Measurements from ENCODE around the gene LYRM1. TPM values are rescaled to one million over a fixed set of nuclear protein-coding genes. Genes with fewer than 3 reads are reported as not detected.
"Not testable (repeated sequence)": the region's sequence is repeated elsewhere in the genome, so short reads cannot be mapped to it uniquely, and the experiment has no call there.

The LYRM1 gene
- total RNA-seq, 2 donors from 2014 or later = 19.4 to 20.9 TPM

DNA sequence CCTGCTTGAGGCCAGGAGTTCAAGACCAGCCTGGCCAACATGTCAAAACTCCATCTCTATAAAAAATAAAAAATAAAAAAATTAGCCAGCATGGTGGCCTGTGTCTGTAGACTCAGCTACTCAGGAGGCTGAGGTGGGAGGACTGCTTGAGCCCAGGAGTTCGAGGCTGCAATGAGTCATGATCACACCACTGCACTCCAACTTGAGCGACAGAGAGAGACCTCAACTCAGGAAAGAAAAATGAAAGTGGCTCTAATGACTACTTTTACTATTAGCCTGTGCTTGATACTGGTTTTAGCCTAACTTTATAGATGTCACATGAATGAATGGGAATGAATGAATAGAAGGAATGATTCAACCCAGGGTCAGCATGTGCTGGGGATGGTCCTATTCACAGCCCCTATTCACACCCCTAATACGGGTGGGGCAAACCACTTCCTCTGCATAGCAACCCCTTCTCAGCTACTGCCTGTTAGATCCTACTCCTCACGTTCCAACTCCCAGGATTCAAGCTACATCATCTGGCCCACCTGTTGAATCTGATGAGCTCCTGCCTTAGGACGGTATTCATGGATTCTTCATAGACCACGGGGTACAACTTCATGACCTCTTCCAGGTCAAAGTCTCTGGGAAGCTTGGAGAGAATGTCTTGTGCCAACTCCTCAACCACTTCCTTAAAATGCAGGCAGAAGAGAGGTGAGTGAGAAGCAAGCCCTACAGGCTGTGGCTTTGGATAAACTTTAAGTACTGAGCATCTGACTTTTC is 40.5 kb downstream of the LYRM1 start:
- Mint-ChIP-seq H3K9me3 (no peaks in the 10 kb centered on the region), H3K27ac (peak overlapping the region in 1 of 2 donors; percentile 65), H3K36me3 (no peaks in the 10 kb centered on the region)
- ATAC-seq = peak; percentile 31 to 58
- peak in 1 of 2 donors; percentile 17 for DNase-seq (ENCODE audit: low spot score in 2 of 2)

DNA sequence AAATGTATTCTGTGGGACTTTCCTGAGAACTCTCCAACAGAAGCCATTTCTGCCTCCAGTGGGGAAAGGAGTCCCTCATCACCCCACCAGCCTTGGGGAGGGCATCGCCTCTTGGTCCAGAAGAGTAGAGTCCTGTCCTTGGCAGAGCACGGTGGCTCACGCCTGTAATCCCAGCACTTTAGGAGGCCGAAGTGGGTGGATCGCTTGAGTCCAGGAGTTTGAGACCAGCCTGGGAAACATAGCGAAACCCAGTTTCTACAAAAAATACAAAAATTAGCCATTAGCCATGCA is 41.0 kb downstream of the LYRM1 start:
- ATAC-seq (no peak), DNase-seq (ENCODE audit: low spot score in 2 of 2) (no peak)
- Mint-ChIP-seq H3K36me3 (no peaks in the 10 kb centered on the region), H3K9me3 (no peaks in the 10 kb centered on the region), H3K27ac (peak overlapping the region in 1 of 2 donors; percentile 65)

GRCh38 chr16:20942256-20942655 is 41.7 kb downstream of the LYRM1 start:
- ATAC-seq = no peak
- Mint-ChIP-seq H3K9me3 (no peaks in the 10 kb centered on the region), H3K27ac (no peak overlapping the region), H3K36me3 (no peaks in the 10 kb centered on the region)
- no peak for DNase-seq (ENCODE audit: low spot score in 2 of 2)

GRCh38 chr16:20944861-20945574 is 44.4 kb downstream of the LYRM1 start:
- H3K9me3 Mint-ChIP-seq = no peaks in the 10 kb centered on the region
- peak; percentile 64 to 78 for ATAC-seq
- DNase-seq (ENCODE audit: low spot score in 2 of 2) = peak in 1 of 2 donors; percentile 36
- no peak overlapping the region for H3K27ac Mint-ChIP-seq
- H3K36me3 Mint-ChIP-seq = no peaks in the 10 kb centered on the region

DNA sequence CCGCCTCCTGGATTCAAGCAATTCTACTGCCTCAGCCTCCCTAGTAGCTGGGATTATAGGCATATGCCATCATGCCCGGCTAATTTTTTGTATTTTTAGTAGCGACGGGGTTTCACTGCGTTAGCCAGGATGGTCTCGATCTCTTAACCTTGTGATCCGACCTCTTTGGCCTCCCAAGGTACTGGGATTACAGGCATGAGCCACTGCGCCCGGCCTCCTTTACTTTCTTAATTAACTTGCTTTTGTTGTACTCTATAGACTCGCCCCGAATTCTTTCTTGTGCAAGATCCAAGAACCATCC is 45.0 kb downstream of the LYRM1 start:
- DNase-seq (ENCODE audit: low spot score in 2 of 2); ATAC-seq; H3K36me3 Mint-ChIP-seq; H3K9me3 Mint-ChIP-seq: not testable (repeated sequence)
- H3K27ac Mint-ChIP-seq = peak overlapping the region in 1 of 2 donors; percentile 9

DNA sequence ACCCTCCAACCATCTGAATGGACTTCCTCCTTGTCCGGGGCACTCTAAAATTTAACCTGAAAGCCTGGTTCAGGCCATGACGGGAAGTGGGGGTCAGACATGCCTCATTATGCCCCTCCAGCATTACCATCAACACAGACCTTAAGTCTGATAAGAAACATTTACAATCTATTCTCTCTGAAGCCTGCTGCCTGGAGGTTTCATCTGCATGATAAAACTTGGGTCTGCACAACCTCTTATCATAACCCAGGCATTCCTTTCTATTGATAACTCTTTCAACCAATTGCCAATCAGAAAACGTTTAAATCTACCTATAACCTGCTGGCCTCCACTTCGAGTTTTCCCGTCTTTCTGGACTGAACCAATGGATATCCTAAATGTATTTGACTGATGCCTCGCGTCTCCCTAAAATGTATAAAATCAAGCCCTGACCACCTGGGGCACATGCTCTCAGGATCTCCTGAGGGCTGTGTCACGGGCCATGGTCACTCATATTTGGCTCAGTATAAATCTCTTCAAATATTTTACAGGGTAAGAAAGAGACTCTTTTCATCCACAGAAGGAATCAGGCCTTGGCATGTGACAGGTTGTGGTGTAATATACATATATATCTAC is 45.6 kb downstream of the LYRM1 start:
- Mint-ChIP-seq H3K9me3 (no peaks in the 10 kb centered on the region), H3K36me3 (no peaks in the 10 kb centered on the region), H3K27ac (peak overlapping the region; percentile 9 to 44)
- no peak for ATAC-seq
- DNase-seq (ENCODE audit: low spot score in 2 of 2) = no peak

- Mint-ChIP-seq H3K36me3 (no peaks in the 10 kb centered on the region), H3K9me3 (no peaks in the 10 kb centered on the region), H3K27ac (no peak overlapping the region)
- no peak for ATAC-seq
- DNase-seq (ENCODE audit: low spot score in 2 of 2) = no peak
These were observed 47.9 kb downstream of the LYRM1 start for GRCh38 chr16:20948444-20948843.

DNA sequence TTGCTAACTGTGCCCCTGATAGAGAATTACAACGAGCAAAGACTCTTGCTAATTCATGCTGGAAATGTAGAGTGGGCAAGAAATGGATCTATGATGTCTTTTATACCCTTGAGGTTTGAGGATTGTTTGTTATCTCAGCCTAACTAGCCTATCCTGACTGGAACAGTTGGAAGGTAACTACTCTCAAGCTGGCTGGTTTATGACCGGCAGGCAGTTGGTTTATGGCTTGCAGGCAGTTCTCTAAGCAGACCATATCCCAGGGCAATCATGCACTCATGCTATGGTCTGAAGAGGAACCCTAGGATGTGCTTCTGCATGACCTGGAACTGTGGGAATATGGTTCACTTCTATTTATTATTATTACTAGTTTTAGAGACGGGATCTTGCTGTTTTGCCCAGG is 49.1 kb downstream of the LYRM1 start:
- no peak for ATAC-seq
- no peak for DNase-seq (ENCODE audit: low spot score in 2 of 2)
- no peak overlapping the region for H3K27ac Mint-ChIP-seq
- H3K9me3 Mint-ChIP-seq = no peaks in the 10 kb centered on the region
- H3K36me3 Mint-ChIP-seq = no peaks in the 10 kb centered on the region

DNA sequence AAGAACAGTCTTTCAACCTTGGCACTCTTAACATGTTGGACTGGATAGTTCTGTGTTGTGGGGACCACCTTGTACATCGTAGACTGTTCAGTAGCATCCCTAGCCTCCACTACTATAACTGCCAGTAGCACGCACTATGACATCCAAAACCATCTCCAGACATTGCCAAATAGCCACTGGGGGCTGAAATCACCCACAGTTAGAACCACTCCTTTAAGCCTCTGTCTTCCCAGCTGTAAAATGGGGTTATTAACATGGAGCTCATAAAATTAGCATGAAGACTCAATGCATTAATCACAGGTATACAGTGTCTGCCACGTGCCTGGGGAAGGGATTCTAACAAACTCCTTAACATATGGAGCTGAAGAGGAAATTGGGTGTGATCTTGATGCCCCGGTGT is 49.7 kb downstream of the LYRM1 start:
- Mint-ChIP-seq H3K36me3 (no peaks in the 10 kb centered on the region), H3K9me3 (no peaks in the 10 kb centered on the region), H3K27ac (no peak overlapping the region)
- ATAC-seq (no peak), DNase-seq (ENCODE audit: low spot score in 2 of 2) (no peak)

DNA sequence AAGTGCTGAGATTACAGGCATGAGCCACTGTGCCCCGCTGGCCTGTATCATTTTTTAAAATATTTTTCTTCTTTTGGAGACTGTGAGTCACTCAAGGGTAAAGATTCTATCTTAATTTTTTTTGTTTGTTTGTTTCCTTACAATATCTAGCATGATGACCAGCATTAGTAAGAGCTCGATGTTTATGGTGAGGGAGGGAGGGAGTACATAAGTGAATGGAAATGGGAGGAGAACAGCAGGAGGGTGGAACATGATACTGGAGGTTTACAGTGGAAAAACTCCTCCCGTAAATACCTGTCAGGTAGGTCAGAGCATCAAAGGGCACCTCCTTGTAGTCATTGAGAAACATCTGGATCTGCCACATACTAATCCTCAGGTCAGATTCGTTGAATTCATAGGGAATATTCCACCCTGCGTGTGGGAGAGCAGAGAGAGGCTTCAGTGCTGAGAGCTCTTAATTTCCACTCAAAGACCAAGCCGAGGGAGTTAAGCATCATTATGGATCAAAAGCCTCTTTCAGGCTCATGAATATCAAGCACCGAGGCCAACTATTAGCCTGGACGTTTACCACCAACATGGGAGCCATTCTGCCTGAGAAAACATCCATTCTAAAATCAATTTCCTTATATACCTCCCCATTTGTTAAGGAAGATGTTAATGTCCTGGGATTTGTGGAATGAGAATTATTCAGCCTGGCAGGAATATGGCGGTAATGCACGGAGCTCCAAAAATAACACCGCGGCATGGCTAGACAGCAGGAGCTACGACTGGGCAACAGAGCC is 51.8 kb downstream of the LYRM1 start:
- Mint-ChIP-seq H3K27ac (no peak overlapping the region), H3K36me3 (no peaks in the 10 kb centered on the region), H3K9me3 (no peaks in the 10 kb centered on the region)
- ATAC-seq (no peak), DNase-seq (ENCODE audit: low spot score in 2 of 2) (no peak)

DNA sequence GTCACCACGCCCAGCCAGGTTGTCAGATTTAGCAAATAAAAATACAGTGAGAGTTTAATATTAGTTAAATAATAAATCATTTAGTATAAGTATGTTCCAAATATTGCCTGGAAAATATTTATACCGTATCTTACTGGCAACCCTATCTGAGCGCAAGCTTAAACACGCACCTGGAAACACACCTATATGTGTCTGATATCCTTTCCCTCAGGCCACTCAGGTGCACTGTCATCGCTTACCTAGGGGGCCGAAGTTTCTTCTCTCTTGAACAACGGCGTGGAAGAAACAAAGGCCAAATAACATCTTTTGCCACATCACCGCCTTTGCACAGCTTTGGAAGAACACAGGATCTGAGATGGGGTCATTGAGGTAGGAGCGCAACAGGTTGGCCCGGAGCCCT is 54.0 kb downstream of the LYRM1 start:
- ATAC-seq (no peak), DNase-seq (ENCODE audit: low spot score in 2 of 2) (no peak)
- Mint-ChIP-seq H3K27ac (no peak overlapping the region), H3K36me3 (no peaks in the 10 kb centered on the region), H3K9me3 (no peaks in the 10 kb centered on the region)

DNA sequence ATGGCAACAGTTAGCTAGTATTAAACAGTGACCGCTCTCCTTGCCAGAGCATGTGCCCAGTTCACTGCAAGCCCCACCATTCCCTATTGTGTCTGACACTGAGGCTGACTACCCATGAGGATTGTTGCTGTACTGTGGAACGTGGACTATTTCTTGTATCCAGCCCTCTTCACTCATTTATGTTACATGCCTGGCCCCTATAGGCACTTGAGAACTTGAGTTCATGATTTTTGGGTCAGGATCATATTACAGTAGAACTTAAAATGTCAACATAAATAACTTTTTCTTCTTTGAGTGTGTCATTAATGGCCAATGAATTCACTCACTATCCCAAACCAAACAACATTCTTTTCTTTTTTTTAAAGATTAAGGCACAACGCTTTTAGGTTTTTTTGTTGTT is 55.7 kb downstream of the LYRM1 start:
- DNase-seq (ENCODE audit: low spot score in 2 of 2) (no peak), ATAC-seq (no peak)
- H3K27ac Mint-ChIP-seq = no peak overlapping the region
- no peaks in the 10 kb centered on the region for H3K9me3 Mint-ChIP-seq
- no peaks in the 10 kb centered on the region for H3K36me3 Mint-ChIP-seq

- no peaks in the 10 kb centered on the region for H3K36me3 Mint-ChIP-seq
- ATAC-seq (no peak), DNase-seq (ENCODE audit: low spot score in 2 of 2) (no peak)
- no peak overlapping the region for H3K27ac Mint-ChIP-seq
- H3K9me3 Mint-ChIP-seq = no peaks in the 10 kb centered on the region
These were observed 56.6 kb downstream of the LYRM1 start for GRCh38 chr16:20957153-20957552.

GRCh38 chr16:20960899-20961298 is 60.3 kb downstream of the LYRM1 start:
- peaks cover 0 to 3% of the 10 kb centered on the region in 2 donors for H3K9me3 Mint-ChIP-seq
- H3K27ac Mint-ChIP-seq = no peak overlapping the region
- H3K36me3 Mint-ChIP-seq = no peaks in the 10 kb centered on the region
- ATAC-seq (no peak), DNase-seq (ENCODE audit: low spot score in 2 of 2) (no peak)

GRCh38 chr16:20968765-20969164 is 68.2 kb downstream of the LYRM1 start:
- ATAC-seq = no peak
- Mint-ChIP-seq H3K9me3 (peaks cover 0 to under 1% of the 10 kb centered on the region in 2 donors), H3K27ac (no peak overlapping the region), H3K36me3 (no peaks in the 10 kb centered on the region)
- DNase-seq (ENCODE audit: low spot score in 2 of 2) = no peak

GRCh38 chr16:20969386-20969785 is 68.8 kb downstream of the LYRM1 start:
- DNase-seq (ENCODE audit: low spot score in 2 of 2) (no peak), ATAC-seq (no peak)
- no peaks in the 10 kb centered on the region for H3K9me3 Mint-ChIP-seq
- peak overlapping the region in 1 of 2 donors; percentile 11 for H3K27ac Mint-ChIP-seq
- no peaks in the 10 kb centered on the region for H3K36me3 Mint-ChIP-seq

- Mint-ChIP-seq H3K27ac (no peak overlapping the region), H3K36me3 (no peaks in the 10 kb centered on the region), H3K9me3 (no peaks in the 10 kb centered on the region)
- ATAC-seq (no peak), DNase-seq (ENCODE audit: low spot score in 2 of 2) (no peak)
These were observed 70.8 kb downstream of the LYRM1 start for GRCh38 chr16:20971401-20971800.
